Aorta (tissue), 5 donors: ENCODE measurements around the gene HNRNPLL. TPM values are rescaled to one million over a fixed set of nuclear protein-coding genes. Genes with fewer than 3 reads are reported as not detected.
A peak's percentile ranks its signal among the peaks of the same experiment; 100 is the strongest.

Source experiments
- ATAC-seq: fragments of 200-7000 bp; cut with Tn5 transposase; one replicate; pipeline ENCODE4 v1.9.1; 2022; ENCODE audit warnings: moderate library complexity; ENCODE audit not compliant: low FRiP score
- DNase-seq, 2 donors: peaks; one replicate each; pipeline ENCODE4 v3.0.0-alpha.2; 2020
- H3K27ac ChIP-seq, 2 donors: one replicate each; pipeline ENCODE4 v1.5.1; 2013; ENCODE audit warnings: low read length in 2 of 2, mild to moderate bottlenecking in 2 of 2, moderate library complexity in 2 of 2, control low read depth in 1 of 2, inconsistent platforms in 1 of 2, low read depth in 1 of 2
- H3K27me3 ChIP-seq, 2 donors: one replicate each; pipeline ENCODE4 v1.6.1; 2013; ENCODE audit warnings: control low read depth in 1 of 2, low read length in 1 of 2, mild to moderate bottlenecking in 1 of 2, moderate library complexity in 1 of 2; ENCODE audit not compliant: insufficient read depth in 2 of 2, control insufficient read depth in 1 of 2
- H3K36me3 ChIP-seq, 2 donors: one replicate each; pipeline ENCODE4 v1.6.1; 2013; ENCODE audit warnings: control low read depth in 1 of 2, low read length in 1 of 2, mild to moderate bottlenecking in 1 of 2; ENCODE audit not compliant: insufficient read depth in 2 of 2, control insufficient read depth in 1 of 2
- H3K4me1 ChIP-seq, 2 donors: one replicate each; pipeline ENCODE4 v1.6.1; 2013; ENCODE audit warnings: low read length in 2 of 2, control low read depth in 1 of 2, mild to moderate bottlenecking in 1 of 2, moderate library complexity in 1 of 2; ENCODE audit not compliant: insufficient read depth in 2 of 2, control insufficient read depth in 1 of 2
- H3K4me3 ChIP-seq, 2 donors: one replicate each; pipeline ENCODE4 v1.5.1; 2013; ENCODE audit warnings: low read length in 2 of 2, control low read depth in 1 of 2, mild to moderate bottlenecking in 1 of 2
- H3K9me3 ChIP-seq: one replicate; pipeline ENCODE4 v1.6.1; 2013; ENCODE audit warnings: mild to moderate bottlenecking, low read length; ENCODE audit not compliant: control insufficient read depth
- WGBS, 2 donors: extraction: QIAGEN DNeasy Blood & Tissue Kit; methylation state at CpG; one replicate each; pipeline ENCODE4 v1.1.7; 2013; 5-methylcytosine and 5-hydroxymethylcytosine counted together
- intact Hi-C, 2 donors: fragments of 100-400 bp; cut with DNase I; formaldehyde crosslinking; loops; one replicate each; pipeline versions ENCODE4 v1.14.2 to v1.15.0; 2022
- polyA plus RNA-seq, 2 donors: library from polyadenylated mRNA; stranded (reverse); fragments of 200-250 nt; gene quantifications; one replicate each; pipeline ENCODE4 v1.2.3, GENCODE V29; 2013
- total RNA-seq, 2 donors: library from RNA; stranded (reverse); fragmentation: NEBNext Ultra II Directional; extraction: Animal tissue kit (Norgen Biotek cat#: 25700); gene quantifications; one replicate each; pipeline ENCODE4 v1.2.1, GENCODE V29; 2021
- donor health status: healthy with polysubstance abuse.
- donor health status: Bipolar disorder and iron deficiency.
- donor health status: DM: no; HTN: no; CAD: no.
- donor health status: DM: no; HTN: no; CAD: no.
- donor health status: DM: yes; HTN: yes; CAD: no.

Gene HNRNPLL
- total and polyA plus RNA-seq, 4 donors: 15.9 to 65.2 (median 40.2) TPM

GRCh38 chr2:38516526-38516925, 86.2 kb downstream of the HNRNPLL start:
- Histone ChIP-seq H3K36me3 (no peaks in the 10 kb centered on the region), H3K27ac (no peak overlapping the region), H3K27me3 (no peaks in the 10 kb centered on the region), H3K4me1 (peaks cover 0 to 3% of the 10 kb centered on the region in 2 donors), H3K4me3 (no peak overlapping the region), H3K9me3 (no peaks in the 10 kb centered on the region)
- intact Hi-C loops: no loop called here
- DNase-seq: no peak
- no peak for ATAC-seq
- WGBS, 2 donors: 82 to 86% methylated on average over 6 of the region's 6 CpGs

DNA sequence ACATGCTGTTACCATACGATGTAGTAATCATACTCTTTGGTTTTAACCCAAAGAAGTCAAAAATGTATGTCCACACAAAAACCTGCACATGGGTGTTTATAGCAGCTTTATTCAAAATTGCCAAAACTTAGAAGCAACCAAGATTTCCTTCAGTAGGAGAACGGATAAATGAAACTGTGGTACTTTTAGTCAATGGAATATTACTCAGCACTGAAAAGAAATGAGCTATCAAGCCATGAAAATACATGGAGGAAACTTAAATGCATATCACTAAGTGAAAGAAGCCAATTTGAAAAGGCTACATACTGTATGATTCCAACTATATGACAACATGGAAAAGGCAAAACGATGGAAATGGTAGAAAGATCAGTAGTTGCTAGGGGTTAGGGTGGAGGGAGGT, 86.6 kb downstream of the HNRNPLL start:
- no peaks in the 10 kb centered on the region for H3K36me3 ChIP-seq
- no peaks in the 10 kb centered on the region for H3K9me3 ChIP-seq
- ATAC-seq (no peak), DNase-seq (no peak)
- H3K27ac ChIP-seq: no peak overlapping the region
- no peak overlapping the region for H3K4me3 ChIP-seq
- intact Hi-C loops: no loop called here
- peaks cover 0 to 3% of the 10 kb centered on the region in 2 donors for H3K4me1 ChIP-seq
- 66 to 77% methylated on average over 3 of the region's 3 CpGs for WGBS, 2 donors
- H3K27me3 ChIP-seq: no peaks in the 10 kb centered on the region

GRCh38 chr2:38515155-38516074, 87.3 kb downstream of the HNRNPLL start:
- no peaks in the 10 kb centered on the region for H3K27me3 ChIP-seq
- peak overlapping the region in 1 of 2 donors; percentile 6 for H3K4me3 ChIP-seq
- peaks cover 0 to 3% of the 10 kb centered on the region in 2 donors for H3K4me1 ChIP-seq
- WGBS, 2 donors: 31 to 45% methylated on average over 26 of the region's 26 CpGs
- no peaks in the 10 kb centered on the region for H3K9me3 ChIP-seq
- intact Hi-C loops: no loop called here
- DNase-seq (peak; percentile 68 to 83), ATAC-seq (peak; percentile 78)
- H3K36me3 ChIP-seq: no peaks in the 10 kb centered on the region
- peak overlapping the region in 1 of 2 donors; percentile 53 for H3K27ac ChIP-seq

DNA sequence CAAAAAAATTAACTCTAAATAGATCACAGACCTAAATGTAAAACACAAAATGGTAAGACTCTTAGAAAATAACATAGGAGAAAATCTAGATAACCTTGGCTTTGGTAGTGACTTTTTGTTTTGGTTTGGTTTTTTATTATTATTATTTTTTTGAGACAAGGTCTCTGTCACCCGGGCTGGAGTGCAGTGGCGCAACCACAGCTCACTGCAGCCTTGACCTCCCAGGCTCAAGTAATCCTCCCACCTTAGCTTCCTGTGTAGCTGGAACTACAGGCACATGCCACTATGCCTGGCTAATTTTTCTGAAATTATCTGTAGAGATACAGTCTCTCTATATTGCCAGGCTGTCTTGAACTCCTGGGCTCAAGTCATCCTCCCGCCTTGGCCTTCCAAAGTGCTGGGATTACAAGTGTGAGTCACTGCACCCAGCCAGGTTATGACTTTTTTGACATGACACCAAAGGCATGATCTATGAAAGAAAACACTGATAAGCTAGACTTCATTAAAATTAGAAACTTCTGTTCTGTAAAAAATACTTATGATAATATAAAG, 88.0 kb downstream of the HNRNPLL start:
- WGBS, 2 donors: 72 to 85% methylated on average over 3 of the region's 3 CpGs
- intact Hi-C loops: no loop called here
- no peaks in the 10 kb centered on the region for H3K9me3 ChIP-seq
- DNase-seq: no peak
- no peaks in the 10 kb centered on the region for H3K36me3 ChIP-seq
- no peak for ATAC-seq
- no peaks in the 10 kb centered on the region for H3K27me3 ChIP-seq
- peaks cover 3 to 5% of the 10 kb centered on the region in 2 donors for H3K4me1 ChIP-seq
- H3K27ac ChIP-seq: no peak overlapping the region
- H3K4me3 ChIP-seq: no peak overlapping the region

GRCh38 chr2:38512211-38512610, 90.5 kb downstream of the HNRNPLL start:
- no peaks in the 10 kb centered on the region for H3K27me3 ChIP-seq
- DNase-seq (peak in 1 of 2 donors; percentile 11), ATAC-seq (no peak)
- intact Hi-C loops: no loop called here
- no peak overlapping the region for H3K4me3 ChIP-seq
- no peak overlapping the region for H3K27ac ChIP-seq
- 64 to 82% methylated on average over 3 of the region's 3 CpGs for WGBS, 2 donors
- peaks cover 6 to 7% of the 10 kb centered on the region in 2 donors for H3K4me1 ChIP-seq
- no peaks in the 10 kb centered on the region for H3K9me3 ChIP-seq
- no peaks in the 10 kb centered on the region for H3K36me3 ChIP-seq

Other genes with a start within 250 kb of the HNRNPLL start
- gene ATL2, start 225.7 kb downstream of the HNRNPLL start, total RNA-seq: 10 to 100 TPM; 50.0 to 52.8 TPM
- 10 to 100 TPM in 1 of 2 donors, 1 to 10 TPM in 1; 7.5 to 14.8 TPM for gene ATL2, start 225.7 kb downstream of the HNRNPLL start, polyA plus RNA-seq
- 10 to 100 TPM in 1 of 2 donors, 1 to 10 TPM in 1; 8.6 to 16.4 TPM for gene GALM, start 63.2 kb upstream of the HNRNPLL start, total RNA-seq
- gene GALM, start 63.2 kb upstream of the HNRNPLL start, polyA plus RNA-seq: 10 to 100 TPM; 12.7 to 23.3 TPM
- 100 to 1,000 TPM; 117 to 125 TPM for gene SRSF7, start 148.4 kb upstream of the HNRNPLL start, total RNA-seq
- gene SRSF7, start 148.4 kb upstream of the HNRNPLL start, polyA plus RNA-seq: 100 to 1,000 TPM in 1 of 2 donors, 10 to 100 TPM in 1; 69.2 to 101 TPM
- gene GEMIN6, start 175.3 kb upstream of the HNRNPLL start, total RNA-seq: 1 to 10 TPM; 6.0 to 8.0 TPM
- gene GEMIN6, start 175.3 kb upstream of the HNRNPLL start, polyA plus RNA-seq: 1 to 10 TPM; 3.5 to 7.5 TPM